HepG2 (cell line): ENCODE data around the gene HSPA1A. TPM values are rescaled to one million over a fixed set of nuclear protein-coding genes. Genes with fewer than 3 reads are reported as not detected.

Experiments used
- ATM ChIP-seq: fragments of 450-650 bp; IDR thresholded peaks from 2 replicates; pipeline ENCODE4 v1.7.1; 2017; ENCODE audit warnings: mild to moderate bottlenecking, borderline replicate concordance
- HBP1 ChIP-seq: IDR thresholded peaks from 2 replicates; pipeline ENCODE4 v1.6.1; 2016; ENCODE audit warnings: low read depth, control low read depth
- RCOR2 ChIP-seq: IDR thresholded peaks from 2 replicates; pipeline ENCODE4 v1.6.1; 2016; ENCODE audit warnings: missing biosample characterization, missing genetic modification reagents
- ZBTB40 ChIP-seq, 2 experiments: fragments of 450-650 bp in 1 of 2; sonication (generic) in 1 of 2; formaldehyde crosslinking in 1 of 2; IDR thresholded peaks; 2 replicates each; pipeline versions ENCODE4 v1.6.1 to v1.8.0; 2016 to 2022; ENCODE audit warnings: antibody characterized with exemption in 1 of 2, mild to moderate bottlenecking in 1 of 2, missing genetic modification reagents in 1 of 2
- ZNF142 ChIP-seq: sonication (generic); formaldehyde crosslinking; IDR thresholded peaks from 2 replicates; pipeline ENCODE4 v1.4.0; 2020; ENCODE audit warnings: missing genetic modification reagents
- ZNF576 ChIP-seq: sonication (generic); formaldehyde crosslinking; IDR thresholded peaks from 2 replicates; pipeline ENCODE4 v1.4.0; 2020; ENCODE audit warnings: mild to moderate bottlenecking, missing genetic modification reagents
- ZNF589 ChIP-seq: sonication (generic); formaldehyde crosslinking; conservative IDR thresholded peaks from 2 replicates; pipeline ENCODE4 v1.8.0; 2022; ENCODE audit warnings: mild to moderate bottlenecking, moderate library complexity, missing genetic modification reagents
- ZNF784 ChIP-seq: sonication (generic); formaldehyde crosslinking; IDR thresholded peaks from 2 replicates; pipeline ENCODE4 v1.5.1; 2020; ENCODE audit warnings: missing genetic modification reagents, mild to moderate bottlenecking, borderline replicate concordance
- ZNF816 ChIP-seq: sonication (generic); formaldehyde crosslinking; IDR thresholded peaks from 2 replicates; pipeline ENCODE4 v1.8.0; 2022; ENCODE audit warnings: missing genetic modification reagents, mild to moderate bottlenecking, borderline replicate concordance
- polyA plus RNA-seq, 8 experiments: library from polyadenylated mRNA; depleted of rRNA in 3 of 8; stranded (reverse) in 7 of 8; unstranded in 1 of 8; fragments of >200 nt; fragmentation: Illumina TruSeq in 4 of 8; extraction: Trizol in 4 of 8; gene quantifications; 2 replicates each; pipeline versions ENCODE4 v1.2.1 to v1.2.3, GENCODE V29; 2011 to 2016; ENCODE audit warnings: low read depth in 4 of 8, missing spikeins in 1 of 8, mixed read lengths in 1 of 8; ENCODE audit not compliant: insufficient read depth in 1 of 8
- total RNA-seq, 5 experiments: library from RNA; depleted of rRNA; stranded (reverse); fragments of >200 nt; fragmentation: Illumina TruSeq; extraction: Trizol; gene quantifications; 2 replicates each; pipeline ENCODE4 v1.2.3, GENCODE V29; 2016; ENCODE audit warnings: low read depth in 1 of 5

The HSPA1A gene
- total and polyA plus RNA-seq, 2 of the 13 experiments (the other 11 are each of a cell fraction or from before 2014, with no cell fraction given) = 44.5 to 85.0 TPM

GRCh38 chr6:31806470-31807272 lies 8.7 kb upstream of the HSPA1A start, which contains the start of gene LSM2 (continued):
- TF ChIP-seq ZNF589 (CRISPR knock-in tag) = peak; percentile 79
- TF ChIP-seq ZNF784 (CRISPR knock-in tag) = peak; percentile 90; the same call in 1 of the 2 replicates
- no peak; the same call in 1 of the 2 replicates for TF ChIP-seq ZNF576 (CRISPR knock-in tag)
- TF ChIP-seq HBP1 (CRISPR knock-in tag) = peak; percentile 88
- TF ChIP-seq ZNF816 = 0 out of 2 replicates have a peak, but pooled peaks have one; percentile 38
- no peak for TF ChIP-seq ATM
- TF ChIP-seq ZNF142 (CRISPR knock-in tag) = peak; percentile 80
- peak; percentile 73 for TF ChIP-seq RCOR2 (CRISPR knock-in tag)
- TF ChIP-seq ZBTB40 (IDR thresholded peaks at IDR 0.05) = no peak
- TF ChIP-seq ZBTB40 (CRISPR knock-in tag; IDR thresholded peaks at IDR 0.05) = peak; percentile 86; the same call in 1 of the 2 replicates
